ENCODE results near the gene MKLN1. TPM values are rescaled to one million over a fixed set of nuclear protein-coding genes. Genes with fewer than 3 reads are reported as not detected.
"Not testable (repeated sequence)": the region's sequence is repeated elsewhere in the genome, so short reads cannot be mapped to it uniquely, and the experiment has no call there.

Gene MKLN1
- total RNA-seq, 1 donor from 2014 or later, result 38.3 TPM

DNA sequence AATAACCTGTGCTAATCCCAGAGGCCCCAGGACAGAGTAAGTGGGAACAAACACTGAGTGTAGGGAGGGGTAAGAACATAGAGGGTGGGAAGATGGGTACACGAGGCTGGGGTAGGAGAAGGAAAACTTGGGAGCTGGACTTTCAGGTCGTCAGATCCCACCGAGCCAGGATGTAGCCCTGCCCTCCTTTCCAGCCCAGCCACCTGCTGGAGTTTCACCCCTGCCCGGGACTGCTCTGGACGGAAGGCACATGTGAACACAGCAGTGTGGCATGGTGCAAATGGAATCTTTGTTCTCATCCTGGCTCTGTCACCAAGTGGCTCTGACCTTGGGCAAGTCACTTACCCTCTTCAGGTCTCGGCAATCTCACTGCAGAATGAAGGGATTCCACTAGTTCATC is 176.0 kb downstream of the MKLN1 start:
- no peak for DNase-seq
- intact Hi-C loops (cut with micrococcal nuclease), result loop anchor here (5.0 kb wide), 2 partner anchors 176 to 391 kb away; partner anchors contain the start of gene MKLN1
- peaks cover 43% of the 10 kb centered on the region for H3K4me1 Mint-ChIP-seq
- peaks cover 2% of the 10 kb centered on the region for H3K27me3 Mint-ChIP-seq
- peaks cover 9% of the 10 kb centered on the region for H3K36me3 Mint-ChIP-seq (ENCODE audit: low read depth)
- H3K4me3 Mint-ChIP-seq, result no peak overlapping the region
- H3K9me3 Mint-ChIP-seq, result no peaks in the 10 kb centered on the region
- no peak overlapping the region for H3K27ac Mint-ChIP-seq

GRCh38 chr7:131504157-131504899 is 176.7 kb downstream of the MKLN1 start:
- H3K4me1 Mint-ChIP-seq, result peaks cover 46% of the 10 kb centered on the region
- intact Hi-C loops (cut with micrococcal nuclease), result loop anchor here (5.0 kb wide), 2 partner anchors 177 to 392 kb away; partner anchors contain the start of gene MKLN1
- peak; percentile 51 for DNase-seq

DNA sequence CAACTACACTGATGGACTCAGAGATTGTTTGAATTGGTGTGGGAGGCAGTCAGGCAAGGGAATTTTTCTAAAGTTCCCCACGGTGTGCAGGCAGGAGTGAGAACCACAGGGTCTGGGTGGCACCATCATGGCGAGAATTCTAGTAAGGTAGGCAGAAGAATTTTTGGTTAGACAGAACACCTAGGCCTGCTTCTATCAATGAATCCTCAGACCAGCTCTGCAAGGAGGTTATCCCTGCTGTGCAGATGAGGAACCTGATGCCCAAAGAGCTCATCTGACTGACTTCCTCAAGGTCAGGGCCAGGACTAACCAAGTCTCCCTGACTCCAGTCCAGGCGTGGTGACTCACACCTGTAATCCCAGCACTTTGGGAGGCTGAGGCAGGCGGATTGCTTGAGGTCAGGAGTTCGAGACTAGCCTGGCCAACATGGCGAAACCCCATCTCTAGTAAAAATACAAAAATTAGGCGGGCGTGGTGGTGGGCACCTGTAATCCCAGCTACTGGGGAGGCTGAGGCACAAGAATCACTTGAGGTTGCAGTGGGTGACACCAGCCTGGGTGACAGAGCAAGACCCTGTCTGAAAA is 177.5 kb downstream of the MKLN1 start:
- intact Hi-C loops (cut with micrococcal nuclease), result not testable (repeated sequence)

More at GRCh38 chr7:131504157-131504899, 176.7 kb downstream of the MKLN1 start:
- peaks cover 2% of the 10 kb centered on the region for H3K36me3 Mint-ChIP-seq (ENCODE audit: low read depth)
- peak overlapping the region; percentile 62 for H3K27ac Mint-ChIP-seq
- peaks cover 5% of the 10 kb centered on the region for H3K27me3 Mint-ChIP-seq
- H3K4me3 Mint-ChIP-seq, result no peak overlapping the region
- H3K9me3 Mint-ChIP-seq, result no peaks in the 10 kb centered on the region

DNA sequence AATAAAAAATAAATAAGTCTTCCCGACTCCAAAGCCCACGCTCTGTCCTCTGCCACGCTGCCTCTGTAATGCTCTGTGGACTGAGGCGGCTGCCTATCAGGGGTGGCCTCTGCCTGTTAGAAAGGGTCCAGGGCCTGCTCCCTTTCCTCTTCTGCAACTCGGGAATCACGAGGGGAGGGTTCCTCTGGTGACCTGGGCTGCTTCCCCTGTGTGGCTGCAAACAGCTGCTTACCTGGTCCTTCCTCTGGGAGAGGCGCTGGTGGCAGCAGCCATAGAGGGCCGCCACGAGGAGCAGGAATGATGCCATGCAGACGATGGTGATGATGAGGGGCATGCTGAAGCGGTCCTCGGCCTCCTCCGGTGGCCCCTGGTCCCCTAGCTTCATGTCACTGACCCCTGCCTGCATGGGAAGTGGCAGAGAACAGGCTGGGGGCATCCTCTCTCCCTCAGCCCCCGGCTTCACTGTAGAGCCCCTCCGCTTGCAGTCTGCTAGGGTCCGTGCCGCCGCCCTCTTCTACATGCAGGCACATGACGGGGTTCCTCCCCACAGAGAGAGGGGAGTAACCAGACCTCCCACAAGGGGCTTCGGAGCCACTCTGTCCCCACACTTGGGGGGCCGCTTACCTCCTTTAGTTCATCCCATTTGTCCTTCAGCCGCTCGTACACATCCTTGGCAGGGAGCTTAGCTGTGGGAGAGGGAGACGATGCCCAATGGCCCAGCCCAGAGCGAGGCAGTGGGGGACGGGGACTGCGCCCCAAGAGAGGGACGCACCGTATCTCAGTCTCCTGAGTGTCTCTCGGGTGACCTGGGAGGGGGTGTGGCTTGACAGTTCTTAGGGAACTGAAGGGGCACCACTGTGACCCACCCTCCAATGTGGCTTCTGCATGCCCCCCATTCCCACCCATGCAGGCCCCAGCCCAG is 178.2 kb downstream of the MKLN1 start:
- no peak overlapping the region for H3K27ac Mint-ChIP-seq
- peaks cover 38% of the 10 kb centered on the region for H3K4me1 Mint-ChIP-seq
- no peaks in the 10 kb centered on the region for H3K36me3 Mint-ChIP-seq (ENCODE audit: low read depth)
- H3K9me3 Mint-ChIP-seq, result no peaks in the 10 kb centered on the region
- intact Hi-C loops (cut with micrococcal nuclease), result no loop called here
- peaks cover 5% of the 10 kb centered on the region for H3K27me3 Mint-ChIP-seq
- DNase-seq, result no peak
- no peak overlapping the region for H3K4me3 Mint-ChIP-seq

More for the DNA sequence above, 177.5 kb downstream of the MKLN1 start:
- Mint-ChIP-seq H3K4me1 (peaks cover 45% of the 10 kb centered on the region), H3K27ac (peak overlapping the region; percentile 62)
- not testable (repeated sequence) for H3K36me3 Mint-ChIP-seq (ENCODE audit: low read depth); H3K27me3 Mint-ChIP-seq; H3K4me3 Mint-ChIP-seq; DNase-seq; H3K9me3 Mint-ChIP-seq

GRCh38 chr7:131506597-131506996 is 178.9 kb downstream of the MKLN1 start:
- Mint-ChIP-seq H3K27me3 (peaks cover 5% of the 10 kb centered on the region), H3K36me3 (ENCODE audit: low read depth) (no peaks in the 10 kb centered on the region), H3K9me3 (no peaks in the 10 kb centered on the region), H3K4me3 (no peak overlapping the region), H3K4me1 (peaks cover 31% of the 10 kb centered on the region), H3K27ac (no peak overlapping the region)
- intact Hi-C loops (cut with micrococcal nuclease), result no loop called here
- no peak for DNase-seq

GRCh38 chr7:131507592-131508331 is 180.1 kb downstream of the MKLN1 start:
- Mint-ChIP-seq H3K4me1 (peaks cover 26% of the 10 kb centered on the region), H3K9me3 (no peaks in the 10 kb centered on the region), H3K36me3 (ENCODE audit: low read depth) (no peaks in the 10 kb centered on the region), H3K27me3 (peaks cover 5% of the 10 kb centered on the region), H3K4me3 (peak overlapping the region; percentile 13), H3K27ac (no peak overlapping the region)
- peak; percentile 94 for DNase-seq
- intact Hi-C loops (cut with micrococcal nuclease), result loop anchor here (1.0 kb wide), 1 partner anchor 147 kb away; no protein-coding TSS in a partner anchor

- no peak for DNase-seq
- Mint-ChIP-seq H3K27ac (no peak overlapping the region), H3K36me3 (ENCODE audit: low read depth) (no peaks in the 10 kb centered on the region), H3K9me3 (no peaks in the 10 kb centered on the region), H3K27me3 (peaks cover 5% of the 10 kb centered on the region), H3K4me1 (peaks cover 29% of the 10 kb centered on the region), H3K4me3 (no peak overlapping the region)
- intact Hi-C loops (cut with micrococcal nuclease), result loop anchor here (1.0 kb wide), 1 partner anchor 145 kb away; no protein-coding TSS in a partner anchor
Measured at GRCh38 chr7:131508754-131509486, 181.2 kb downstream of the MKLN1 start.

- no peak overlapping the region for H3K4me3 Mint-ChIP-seq
- H3K27me3 Mint-ChIP-seq, result peaks cover 5% of the 10 kb centered on the region
- peak; percentile 50 for DNase-seq
- H3K36me3 Mint-ChIP-seq (ENCODE audit: low read depth), result no peaks in the 10 kb centered on the region
- no peak overlapping the region for H3K27ac Mint-ChIP-seq
- no peaks in the 10 kb centered on the region for H3K9me3 Mint-ChIP-seq
- H3K4me1 Mint-ChIP-seq, result peaks cover 26% of the 10 kb centered on the region
- intact Hi-C loops (cut with micrococcal nuclease), result loop anchor here (5.0 kb wide), 1 partner anchor 612 kb away; no protein-coding TSS in a partner anchor
Measured at GRCh38 chr7:131509781-131510180, 182.1 kb downstream of the MKLN1 start.

GRCh38 chr7:131511071-131511470 is 183.4 kb downstream of the MKLN1 start:
- peaks cover 23% of the 10 kb centered on the region for H3K4me1 Mint-ChIP-seq
- peaks cover 7% of the 10 kb centered on the region for H3K27me3 Mint-ChIP-seq
- no peak overlapping the region for H3K27ac Mint-ChIP-seq
- H3K9me3 Mint-ChIP-seq, result no peaks in the 10 kb centered on the region
- no peak for DNase-seq
- no peak overlapping the region for H3K4me3 Mint-ChIP-seq
- intact Hi-C loops (cut with micrococcal nuclease), result loop anchor here (5.0 kb wide), 1 partner anchor 614 kb away; no protein-coding TSS in a partner anchor
- H3K36me3 Mint-ChIP-seq (ENCODE audit: low read depth), result no peaks in the 10 kb centered on the region

- no peak for DNase-seq
- peaks cover 23% of the 10 kb centered on the region for H3K4me1 Mint-ChIP-seq
- H3K27ac Mint-ChIP-seq, result no peak overlapping the region
- no peaks in the 10 kb centered on the region for H3K9me3 Mint-ChIP-seq
- peaks cover 7% of the 10 kb centered on the region for H3K27me3 Mint-ChIP-seq
- no peaks in the 10 kb centered on the region for H3K36me3 Mint-ChIP-seq (ENCODE audit: low read depth)
- intact Hi-C loops (cut with micrococcal nuclease), result loop anchor here (5.0 kb wide), 1 partner anchor 615 kb away; no protein-coding TSS in a partner anchor
- no peak overlapping the region for H3K4me3 Mint-ChIP-seq
Measured at GRCh38 chr7:131511774-131512535, 184.3 kb downstream of the MKLN1 start.

DNA sequence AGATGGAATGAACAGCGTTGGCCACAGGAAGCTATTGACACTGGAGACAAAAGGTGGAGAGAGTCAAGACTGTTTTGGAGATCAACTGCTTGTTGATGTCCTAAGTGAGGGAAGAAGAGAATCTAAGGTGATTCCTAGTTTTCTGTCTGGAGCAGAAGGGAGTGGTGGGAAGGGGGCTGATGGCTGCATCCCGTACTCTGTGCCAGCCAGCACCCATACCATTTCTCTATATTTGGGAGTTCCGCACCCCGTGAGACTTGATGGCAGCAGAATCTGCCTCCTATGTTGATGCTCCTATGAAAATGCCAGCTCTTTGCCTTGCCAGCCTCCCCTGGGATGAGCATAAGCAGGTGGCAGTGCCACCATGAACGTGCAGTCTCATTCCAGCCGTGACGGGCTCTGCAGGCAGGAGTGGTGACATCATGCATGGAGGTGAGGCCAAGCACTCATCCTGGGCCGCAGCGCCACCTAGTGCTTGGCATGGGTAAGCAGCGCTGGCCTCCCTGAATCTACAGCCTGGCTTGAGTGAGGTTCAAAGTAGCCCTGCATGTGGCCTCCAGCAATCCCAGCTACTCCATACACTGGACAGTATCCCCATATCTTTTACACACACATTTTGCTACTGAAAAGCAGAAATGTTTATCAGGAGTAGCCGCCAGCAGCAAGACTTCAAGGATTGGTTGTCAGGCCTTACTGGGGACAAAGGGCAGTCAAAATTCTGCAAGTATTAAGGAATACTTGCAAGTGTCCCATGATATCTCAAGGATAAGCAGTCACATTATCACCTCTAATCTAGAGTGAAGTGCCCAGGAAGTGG is 185.8 kb downstream of the MKLN1 start:
- intact Hi-C loops (cut with micrococcal nuclease), result loop anchor here (1.0 to 5.0 kb wide), 2 partner anchors 444 to 616 kb away; no protein-coding TSS in a partner anchor
- H3K27me3 Mint-ChIP-seq, result peaks cover 5% of the 10 kb centered on the region
- H3K4me3 Mint-ChIP-seq, result peak overlapping the region; percentile 10
- DNase-seq, result peak; percentile 94
- no peaks in the 10 kb centered on the region for H3K9me3 Mint-ChIP-seq
- H3K4me1 Mint-ChIP-seq, result peaks cover 15% of the 10 kb centered on the region
- no peaks in the 10 kb centered on the region for H3K36me3 Mint-ChIP-seq (ENCODE audit: low read depth)
- peak overlapping the region; percentile 34 for H3K27ac Mint-ChIP-seq

Data from activated CD4-positive, alpha-beta T cell treated with anti-CD3 and anti-CD28 coated beads, Interleukin-2, amount 10 ng/mL, durations not matched to agents 24 days and 14 days (primary cell).